Mesenchymal stem cell (in vitro differentiated cells and primary cell): ENCODE results near the gene DPYD.
A peak's percentile ranks its signal among the peaks of the same experiment; 100 is the strongest.

Experiments
- DNase-seq: peaks from one replicate; pipeline ENCODE4 v3.0.0-alpha.2; 2013
- H2AFZ ChIP-seq: one replicate; pipeline ENCODE4 v1.6.1; 2013; ENCODE audit warnings: low read depth, mild to moderate bottlenecking, control low read depth, inconsistent platforms, low read length, moderate library complexity
- H2AK5ac ChIP-seq: 2 replicates; pipeline ENCODE4 v1.6.1; 2013; ENCODE audit warnings: low read length, moderate library complexity, mild to moderate bottlenecking, inconsistent platforms; ENCODE audit not compliant: severe bottlenecking
- H2BK120ac ChIP-seq: one replicate; pipeline ENCODE4 v1.6.1; 2013; ENCODE audit warnings: low read depth, mild to moderate bottlenecking, inconsistent platforms, low read length, moderate library complexity
- H2BK12ac ChIP-seq, 2 experiments: one replicate each; pipeline ENCODE4 v1.6.1; 2013; ENCODE audit warnings: inconsistent platforms in 2 of 2, low read length in 2 of 2, mild to moderate bottlenecking in 2 of 2, moderate library complexity in 2 of 2, control low read depth in 1 of 2
- H2BK15ac ChIP-seq: one replicate; pipeline ENCODE4 v1.6.1; 2013; ENCODE audit warnings: mild to moderate bottlenecking, low read depth, inconsistent platforms; ENCODE audit not compliant: poor library complexity, severe bottlenecking
- H2BK5ac ChIP-seq: 2 replicates; pipeline ENCODE4 v1.6.1; 2013; ENCODE audit warnings: low read depth, mild to moderate bottlenecking, low read length, control low read depth, inconsistent platforms; ENCODE audit not compliant: poor library complexity, severe bottlenecking
- H3K14ac ChIP-seq, 2 experiments: one replicate each; pipeline ENCODE4 v1.6.1; 2013; ENCODE audit warnings: inconsistent platforms in 2 of 2, low read length in 2 of 2, control low read depth in 1 of 2, mild to moderate bottlenecking in 1 of 2, moderate library complexity in 1 of 2
- H3K18ac ChIP-seq, 2 experiments: one replicate each; pipeline ENCODE4 v1.6.1; 2013; ENCODE audit warnings: inconsistent platforms in 2 of 2, low read length in 2 of 2, control low read depth in 1 of 2, low read depth in 1 of 2, mild to moderate bottlenecking in 1 of 2
- H3K23ac ChIP-seq, 2 experiments: one replicate each; pipeline ENCODE4 v1.6.1; 2013; ENCODE audit warnings: inconsistent platforms in 2 of 2, low read length in 2 of 2, mild to moderate bottlenecking in 2 of 2, moderate library complexity in 2 of 2, control low read depth in 1 of 2
- H3K27ac ChIP-seq: 2 replicates; pipeline ENCODE4 v1.5.1; 2013; ENCODE audit warnings: mild to moderate bottlenecking, moderate library complexity, low read length, control low read depth, inconsistent platforms; ENCODE audit not compliant: poor library complexity, severe bottlenecking
- H3K27me3 ChIP-seq, 2 experiments: 2 replicates each; pipeline versions ENCODE4 v1.6.1 to v1.7.0; 2013; ENCODE audit warnings: low read length in 2 of 2, mild to moderate bottlenecking in 2 of 2, moderate library complexity in 2 of 2, control low read depth in 1 of 2, inconsistent platforms in 1 of 2; ENCODE audit not compliant: control insufficient read depth in 1 of 2, insufficient read depth in 1 of 2
- H3K36me3 ChIP-seq, 2 experiments: 2 replicates each; pipeline versions ENCODE4 v1.6.1 to v1.7.0; 2013; ENCODE audit warnings: low read length in 2 of 2, control low read depth in 1 of 2, inconsistent platforms in 1 of 2, low read depth in 1 of 2, mild to moderate bottlenecking in 1 of 2; ENCODE audit not compliant: insufficient read depth in 2 of 2, control insufficient read depth in 1 of 2
- H3K4ac ChIP-seq, 2 experiments: one replicate each; pipeline ENCODE4 v1.6.1; 2013; ENCODE audit warnings: inconsistent platforms in 2 of 2, low read length in 2 of 2, mild to moderate bottlenecking in 2 of 2, moderate library complexity in 2 of 2, control low read depth in 1 of 2, low read depth in 1 of 2
- H3K4me1 ChIP-seq: 2 replicates; pipeline ENCODE4 v1.6.1; 2013; ENCODE audit warnings: low read depth, low read length, control low read depth; ENCODE audit not compliant: control insufficient read depth, insufficient read depth
- H3K4me2 ChIP-seq: 2 replicates; pipeline ENCODE4 v1.6.1; 2013; ENCODE audit warnings: low read length, mild to moderate bottlenecking, inconsistent platforms; ENCODE audit not compliant: poor library complexity, severe bottlenecking
- H3K4me3 ChIP-seq, 2 experiments: 2 replicates each; pipeline versions ENCODE4 v1.5.1 to v1.7.0; 2013; ENCODE audit warnings: low read length in 2 of 2, mild to moderate bottlenecking in 2 of 2, control low read depth in 1 of 2, low read depth in 1 of 2; ENCODE audit not compliant: insufficient read depth in 1 of 2
- H3K79me1 ChIP-seq: replicated peaks from 2 replicates; pipeline ENCODE4 v1.6.1; 2013; ENCODE audit warnings: mild to moderate bottlenecking, control low read depth, low read length, inconsistent platforms; ENCODE audit not compliant: poor library complexity, severe bottlenecking
- H3K9ac ChIP-seq: 2 replicates; pipeline ENCODE4 v1.7.0; 2013; ENCODE audit warnings: mild to moderate bottlenecking, low read length, moderate library complexity
- H3K9me3 ChIP-seq: 2 replicates; pipeline ENCODE4 v1.7.0; 2013; ENCODE audit warnings: mild to moderate bottlenecking, low read length; ENCODE audit not compliant: control insufficient read depth
- H4K8ac ChIP-seq: one replicate; pipeline ENCODE4 v1.6.1; 2013; ENCODE audit warnings: inconsistent platforms, mild to moderate bottlenecking, low read length, moderate library complexity
- H4K91ac ChIP-seq: one replicate; pipeline ENCODE4 v1.6.1; 2013; ENCODE audit warnings: mild to moderate bottlenecking, low read length, inconsistent platforms
- WGBS: methylation state at CpG from one replicate; pipeline ENCODE4 v1.1.7; 2013; ENCODE audit warnings: mixed read lengths; 5-methylcytosine and 5-hydroxymethylcytosine counted together

Gene DPYD

GRCh38 chr1:97581614-97582051 is 339.2 kb downstream of the DPYD start:
- no peak overlapping the region for H3K27ac ChIP-seq
- H3K4me1 ChIP-seq, result no peaks in the 10 kb centered on the region
- no peak overlapping the region for H2BK12ac ChIP-seq
- H3K18ac ChIP-seq, result no peak overlapping the region
- no peak overlapping the region for H2BK120ac ChIP-seq
- H3K4me3 ChIP-seq, result no peak overlapping the region
- no peak overlapping the region for H4K8ac ChIP-seq
- H3K27me3 ChIP-seq, result no peaks in the 10 kb centered on the region
- no peak overlapping the region for H3K9ac ChIP-seq
- no peaks in the 10 kb centered on the region for H3K79me1 ChIP-seq
- H2BK15ac ChIP-seq, result no peak overlapping the region
- no peak overlapping the region for H2BK5ac ChIP-seq
- H3K23ac ChIP-seq, result no peak overlapping the region
- no peak overlapping the region for H4K91ac ChIP-seq
- peak; percentile 63 for DNase-seq
- H2AFZ ChIP-seq, result no peak overlapping the region
- no peak overlapping the region for H3K14ac ChIP-seq
- H3K36me3 ChIP-seq, result no peaks in the 10 kb centered on the region
- H3K9me3 ChIP-seq, result no peaks in the 10 kb centered on the region
- no peak overlapping the region for H3K4ac ChIP-seq
- H2AK5ac ChIP-seq, result no peak overlapping the region
- WGBS, result 41% methylated on average over 2 of the region's 2 CpGs
- H3K4me2 ChIP-seq, result no peak overlapping the region

GRCh38 chr1:97577613-97578012 is 343.2 kb downstream of the DPYD start:
- no peaks in the 10 kb centered on the region for H3K4me1 ChIP-seq
- WGBS, result 98% methylated on average over 4 of the region's 4 CpGs

GRCh38 chr1:97573553-97573952 is 347.3 kb downstream of the DPYD start:
- WGBS, result 90% methylated on average over 3 of the region's 3 CpGs
- Histone ChIP-seq H4K8ac (no peak overlapping the region), H3K4ac (no peak overlapping the region), H3K4me3 (no peak overlapping the region), H2AK5ac (no peak overlapping the region), H3K4me2 (no peak overlapping the region), H3K14ac (no peak overlapping the region), H3K9ac (no peak overlapping the region), H2BK120ac (no peak overlapping the region), H3K9me3 (no peaks in the 10 kb centered on the region), H4K91ac (no peak overlapping the region), H2AFZ (no peak overlapping the region), H3K27ac (no peak overlapping the region), H3K27me3 (no peaks in the 10 kb centered on the region), H3K36me3 (peaks cover 0 to 20% of the 10 kb centered on the region in 2 experiments), H3K79me1 (no peaks in the 10 kb centered on the region), H2BK12ac (no peak overlapping the region), H2BK15ac (no peak overlapping the region), H3K23ac (no peak overlapping the region), H2BK5ac (no peak overlapping the region), H3K4me1 (no peaks in the 10 kb centered on the region), H3K18ac (no peak overlapping the region)
- DNase-seq, result no peak

More at GRCh38 chr1:97577613-97578012, 343.2 kb downstream of the DPYD start:
- H3K23ac ChIP-seq, result no peak overlapping the region
- no peak overlapping the region for H3K27ac ChIP-seq
- no peak overlapping the region for H3K4ac ChIP-seq
- no peak overlapping the region for H3K4me2 ChIP-seq
- no peak overlapping the region for H2BK12ac ChIP-seq
- no peaks in the 10 kb centered on the region for H3K27me3 ChIP-seq
- H3K14ac ChIP-seq, result no peak overlapping the region
- no peak overlapping the region for H3K9ac ChIP-seq
- H4K91ac ChIP-seq, result no peak overlapping the region
- no peak overlapping the region for H4K8ac ChIP-seq
- H3K36me3 ChIP-seq, result peaks cover 0 to 13% of the 10 kb centered on the region in 2 experiments
- no peak overlapping the region for H2AFZ ChIP-seq
- no peak for DNase-seq
- H2BK15ac ChIP-seq, result no peak overlapping the region
- no peak overlapping the region for H2BK5ac ChIP-seq
- no peak overlapping the region for H2AK5ac ChIP-seq
- H2BK120ac ChIP-seq, result no peak overlapping the region
- H3K4me3 ChIP-seq, result no peak overlapping the region
- no peak overlapping the region for H3K18ac ChIP-seq
- H3K9me3 ChIP-seq, result no peaks in the 10 kb centered on the region
- H3K79me1 ChIP-seq, result no peaks in the 10 kb centered on the region

GRCh38 chr1:97572561-97572960 is 348.3 kb downstream of the DPYD start:
- Histone ChIP-seq H3K27ac (no peak overlapping the region), H2BK5ac (no peak overlapping the region), H3K79me1 (no peaks in the 10 kb centered on the region), H3K36me3 (peaks cover 0 to 20% of the 10 kb centered on the region in 2 experiments), H2AK5ac (no peak overlapping the region), H3K9me3 (no peaks in the 10 kb centered on the region), H3K9ac (no peak overlapping the region), H3K4me2 (no peak overlapping the region), H2BK12ac (no peak overlapping the region), H2AFZ (no peak overlapping the region), H3K27me3 (no peaks in the 10 kb centered on the region), H3K14ac (no peak overlapping the region), H4K8ac (no peak overlapping the region), H2BK15ac (no peak overlapping the region), H2BK120ac (no peak overlapping the region), H3K4me1 (no peaks in the 10 kb centered on the region), H3K4me3 (no peak overlapping the region), H3K23ac (no peak overlapping the region), H4K91ac (no peak overlapping the region), H3K18ac (no peak overlapping the region), H3K4ac (no peak overlapping the region)
- DNase-seq, result peak; percentile 15
- no CpG with 5 or more reads among the region's 1 CpG for WGBS
